Right renal pelvis (tissue), 4 donors: ENCODE measurements around the gene AKAP13. TPM values are rescaled to one million over a fixed set of nuclear protein-coding genes. Genes with fewer than 3 reads are reported as not detected.
"Not testable (repeated sequence)": the region's sequence is repeated elsewhere in the genome, so short reads cannot be mapped to it uniquely, and the experiment has no call there.

Source experiments
- DNase-seq, 4 donors: peaks; one replicate each; pipeline ENCODE4 v3.0.0-alpha.2; 2013; ENCODE audit warnings: low read depth in 4 of 4, low spot score in 3 of 4, missing footprints in 1 of 4
- polyA plus RNA-seq, 4 donors: library from polyadenylated mRNA; unstranded; fragments of 120-200 nt; gene quantifications; one replicate each; pipeline ENCODE4 v1.2.1, GENCODE V29; 2013; ENCODE audit not compliant: insufficient read length in 4 of 4

Gene AKAP13
- polyA plus RNA-seq, 4 donors: 78.8 to 89.4 (median 83.8) TPM

GRCh38 chr15:85430406-85431204 is 50.2 kb downstream of the AKAP13 start:
- DNase-seq: no peak

- no peak for DNase-seq
Measured at GRCh38 chr15:85439996-85440395, 59.6 kb downstream of the AKAP13 start.

- no peak for DNase-seq
Measured at GRCh38 chr15:85440451-85440850, 60.0 kb downstream of the AKAP13 start.

GRCh38 chr15:85441854-85442253 is 61.5 kb downstream of the AKAP13 start:
- not testable (repeated sequence) for DNase-seq

- DNase-seq: no peak
Measured at GRCh38 chr15:85443046-85443445, 62.6 kb downstream of the AKAP13 start.

- peak in 3 of 4 donors; percentile 14 to 31 (median 19) for DNase-seq
Measured at GRCh38 chr15:85443593-85444087, 63.2 kb downstream of the AKAP13 start.

GRCh38 chr15:85444122-85444745 is 63.8 kb downstream of the AKAP13 start:
- DNase-seq: no peak

- no peak for DNase-seq
Measured at GRCh38 chr15:85445361-85445760, 65.0 kb downstream of the AKAP13 start.

- no peak for DNase-seq
Measured at GRCh38 chr15:85451099-85451700, 70.8 kb downstream of the AKAP13 start.

- no peak for DNase-seq
Measured at GRCh38 chr15:85452436-85452835, 72.0 kb downstream of the AKAP13 start.

GRCh38 chr15:85453144-85453872 is 72.9 kb downstream of the AKAP13 start:
- DNase-seq: no peak

GRCh38 chr15:85454403-85454802 is 74.0 kb downstream of the AKAP13 start:
- no peak for DNase-seq

GRCh38 chr15:85455891-85456290 is 75.5 kb downstream of the AKAP13 start:
- DNase-seq: no peak

GRCh38 chr15:85456798-85457197 is 76.4 kb downstream of the AKAP13 start:
- DNase-seq: no peak

GRCh38 chr15:85457392-85457968 is 77.1 kb downstream of the AKAP13 start:
- no peak for DNase-seq

GRCh38 chr15:85458764-85459163 is 78.4 kb downstream of the AKAP13 start:
- no peak for DNase-seq

- DNase-seq: no peak
Measured at GRCh38 chr15:85462029-85462428, 81.6 kb downstream of the AKAP13 start.

GRCh38 chr15:85463276-85463892 is 83.0 kb downstream of the AKAP13 start:
- no peak for DNase-seq

GRCh38 chr15:85463976-85464375 is 83.6 kb downstream of the AKAP13 start:
- no peak for DNase-seq

GRCh38 chr15:85464471-85464870 is 84.1 kb downstream of the AKAP13 start:
- DNase-seq: no peak
